ENCODE results near the gene VAX1.
"Not testable (repeated sequence)": the region's sequence is repeated elsewhere in the genome, so short reads cannot be mapped to it uniquely, and the experiment has no call there.

VAX1 gene

DNA sequence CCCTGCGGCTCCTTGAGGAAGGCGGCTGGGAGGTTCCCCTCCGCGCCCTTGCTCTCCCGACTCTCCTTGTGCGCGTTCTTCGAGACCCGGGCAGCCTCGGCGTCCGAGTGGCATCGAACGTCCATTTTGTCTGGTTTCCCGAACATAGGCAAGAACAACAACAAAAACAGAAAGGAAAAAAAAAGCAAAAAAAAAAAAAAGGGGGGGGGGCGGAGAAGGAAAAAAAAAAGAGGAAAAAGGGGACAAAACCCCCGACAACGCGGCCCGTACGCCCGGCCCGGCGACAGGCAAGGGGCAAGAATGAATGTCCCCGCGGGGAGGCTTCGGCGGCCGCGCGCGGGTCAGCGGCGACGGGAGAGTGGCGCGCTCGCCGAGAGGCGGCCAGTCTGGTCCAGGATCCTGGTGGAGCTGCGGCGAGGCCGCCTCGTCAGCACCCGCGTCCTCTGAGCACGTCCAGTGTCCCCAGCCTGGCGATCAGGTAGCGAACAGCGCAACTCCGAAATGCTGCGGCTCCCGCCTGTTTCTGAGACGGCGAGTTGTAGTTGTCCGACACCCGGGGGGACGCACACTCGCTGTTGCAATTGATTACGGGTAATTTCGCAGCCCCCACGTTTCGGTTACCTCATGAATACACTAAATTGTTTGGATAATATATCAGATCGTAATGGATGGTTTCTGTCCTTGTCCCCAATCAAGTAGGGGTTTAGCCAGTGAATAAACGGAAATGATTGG is at the start of gene VAX1:
Gene VAX1 (minus strand): TSS at position 360 of the 732 bp plus-strand sequence. CDS start 214 bp downstream, at position 146.
- DNase-seq, result no peak

- no peak for DNase-seq
These were observed 49.0 kb upstream of the VAX1 start for GRCh38 chr10:117186832-117187615.

- not testable (repeated sequence) for DNase-seq
These were observed 47.7 kb upstream of the VAX1 start for GRCh38 chr10:117185817-117186216.

- no peak for DNase-seq
These were observed 46.8 kb upstream of the VAX1 start for GRCh38 chr10:117184821-117185220.

GRCh38 chr10:117184296-117184695 is 46.2 kb upstream of the VAX1 start:
- DNase-seq, result no peak

DNA sequence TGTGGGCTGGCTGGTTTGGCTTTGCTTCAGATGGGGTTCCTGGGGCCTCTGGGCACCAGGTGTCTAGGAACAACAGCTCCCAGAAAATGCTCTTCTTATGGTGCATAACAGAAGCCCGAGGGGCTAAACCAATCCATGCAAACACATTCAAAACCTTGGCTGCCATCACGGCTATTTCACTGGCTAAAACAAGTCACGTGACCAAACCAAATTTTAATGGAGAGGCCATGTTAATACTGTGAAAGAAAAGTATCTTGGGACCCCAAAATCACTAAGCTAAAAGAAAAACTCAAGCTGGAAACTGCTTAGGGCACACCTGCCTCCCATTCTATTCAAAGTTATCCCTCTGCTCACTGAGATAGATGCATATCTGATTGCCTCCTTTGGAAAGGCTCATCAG is 40.1 kb upstream of the VAX1 start:
- no peak for DNase-seq

GRCh38 chr10:117175901-117176534 is 37.9 kb upstream of the VAX1 start:
- peak; percentile 64 to 71 for DNase-seq

DNA sequence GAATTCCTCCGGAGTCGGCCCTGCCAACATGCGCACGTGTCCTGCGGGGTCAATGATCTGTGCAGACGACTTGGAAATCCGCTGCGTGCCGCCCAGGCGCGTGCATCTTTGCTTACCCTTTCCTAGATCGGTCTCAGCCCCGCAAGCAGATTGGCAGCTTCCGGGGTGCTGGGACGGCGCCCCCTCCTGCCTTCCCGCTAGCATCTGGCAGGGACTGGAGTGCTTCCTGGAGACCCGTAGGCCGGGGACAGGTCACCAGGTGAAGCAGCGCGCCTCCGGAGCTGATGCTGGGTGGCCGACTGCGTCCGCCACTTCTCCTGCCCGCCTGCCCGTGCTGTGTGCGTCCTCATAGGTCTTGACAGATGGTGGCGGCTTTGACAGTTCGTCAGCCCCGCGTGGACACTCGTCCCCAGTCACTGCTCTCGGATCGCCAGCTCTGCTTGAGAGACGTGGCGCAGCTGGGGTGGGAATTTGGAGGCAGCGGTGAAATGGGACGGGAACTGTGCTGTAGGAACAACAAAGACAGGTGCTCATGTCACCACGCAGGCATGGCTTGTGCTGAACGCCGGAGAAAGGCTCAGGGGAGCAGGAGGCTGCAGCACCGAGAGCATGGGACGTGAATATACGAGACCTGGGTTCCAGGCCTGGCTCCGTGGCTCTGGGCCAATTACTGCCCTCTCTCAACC is 37.3 kb upstream of the VAX1 start:
- peak in 1 of 2 donors; percentile 23 for DNase-seq

DNA sequence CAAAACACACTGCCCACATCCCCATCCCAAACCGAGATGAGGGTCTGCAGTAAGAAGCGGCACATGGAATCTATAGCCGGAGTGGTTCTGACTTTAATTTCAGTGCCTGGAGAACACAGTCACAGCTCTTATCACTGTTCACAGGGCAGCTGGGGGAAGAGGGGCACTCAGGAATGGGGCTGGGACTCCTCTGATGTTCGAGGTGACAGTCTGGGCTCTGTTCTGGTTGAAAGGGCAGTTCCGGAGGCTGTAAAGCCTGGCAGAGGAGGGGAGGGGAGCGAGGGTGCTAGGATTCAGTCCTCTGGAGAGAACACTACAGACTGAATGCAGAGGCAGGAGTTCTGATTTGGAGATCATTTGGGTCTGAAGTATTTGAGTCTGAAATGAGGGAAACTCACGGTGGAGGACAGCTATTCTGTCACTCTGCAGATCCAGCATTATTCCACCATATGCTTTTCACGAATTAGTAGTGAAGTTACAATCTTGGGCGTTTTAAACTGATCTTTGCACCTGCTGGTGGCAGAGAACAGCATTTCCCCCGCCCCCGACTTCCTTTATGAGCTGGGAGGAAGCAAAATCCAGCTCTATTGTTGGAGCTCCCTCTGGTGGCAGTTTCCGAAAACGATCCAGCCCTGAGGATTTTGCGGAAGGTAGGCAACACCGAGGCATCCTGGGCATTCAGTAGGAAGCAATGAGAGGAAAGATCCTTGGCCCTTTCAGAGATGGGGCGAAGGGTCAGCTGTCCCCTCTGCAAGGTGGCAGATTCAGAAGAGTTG is 36.6 kb upstream of the VAX1 start:
- peak; percentile 76 to 83 for DNase-seq

DNA sequence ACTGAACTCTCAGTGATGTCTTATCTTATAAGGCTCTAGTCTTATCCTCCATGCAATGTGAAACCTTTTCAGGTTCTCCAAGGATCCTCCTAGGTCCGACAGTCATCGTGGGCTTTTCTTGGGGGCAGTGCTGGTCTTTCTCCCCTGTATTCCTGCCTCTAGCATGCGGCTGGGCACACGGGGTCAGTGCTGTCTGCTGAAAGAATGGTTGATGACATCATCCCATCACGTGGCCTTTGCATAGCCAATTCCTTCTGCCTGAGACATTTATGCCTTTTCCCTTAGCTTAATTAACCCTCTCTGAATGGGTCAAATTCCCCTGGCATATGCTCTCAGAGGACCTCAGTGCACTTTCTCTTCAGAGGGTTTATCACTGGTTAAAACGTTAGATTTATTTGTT is 32.2 kb upstream of the VAX1 start:
- DNase-seq, result no peak

GRCh38 chr10:117169480-117169879 is 31.4 kb upstream of the VAX1 start:
- DNase-seq, result no peak

- DNase-seq, result no peak
These were observed 30.7 kb upstream of the VAX1 start for GRCh38 chr10:117168729-117169128.

GRCh38 chr10:117167789-117168674 is 30.0 kb upstream of the VAX1 start:
- DNase-seq, result peak; percentile 62 to 66

- no peak for DNase-seq
These were observed 29.3 kb upstream of the VAX1 start for GRCh38 chr10:117167346-117167788.

GRCh38 chr10:117166418-117167345 is 28.6 kb upstream of the VAX1 start:
- DNase-seq, result no peak

DNA sequence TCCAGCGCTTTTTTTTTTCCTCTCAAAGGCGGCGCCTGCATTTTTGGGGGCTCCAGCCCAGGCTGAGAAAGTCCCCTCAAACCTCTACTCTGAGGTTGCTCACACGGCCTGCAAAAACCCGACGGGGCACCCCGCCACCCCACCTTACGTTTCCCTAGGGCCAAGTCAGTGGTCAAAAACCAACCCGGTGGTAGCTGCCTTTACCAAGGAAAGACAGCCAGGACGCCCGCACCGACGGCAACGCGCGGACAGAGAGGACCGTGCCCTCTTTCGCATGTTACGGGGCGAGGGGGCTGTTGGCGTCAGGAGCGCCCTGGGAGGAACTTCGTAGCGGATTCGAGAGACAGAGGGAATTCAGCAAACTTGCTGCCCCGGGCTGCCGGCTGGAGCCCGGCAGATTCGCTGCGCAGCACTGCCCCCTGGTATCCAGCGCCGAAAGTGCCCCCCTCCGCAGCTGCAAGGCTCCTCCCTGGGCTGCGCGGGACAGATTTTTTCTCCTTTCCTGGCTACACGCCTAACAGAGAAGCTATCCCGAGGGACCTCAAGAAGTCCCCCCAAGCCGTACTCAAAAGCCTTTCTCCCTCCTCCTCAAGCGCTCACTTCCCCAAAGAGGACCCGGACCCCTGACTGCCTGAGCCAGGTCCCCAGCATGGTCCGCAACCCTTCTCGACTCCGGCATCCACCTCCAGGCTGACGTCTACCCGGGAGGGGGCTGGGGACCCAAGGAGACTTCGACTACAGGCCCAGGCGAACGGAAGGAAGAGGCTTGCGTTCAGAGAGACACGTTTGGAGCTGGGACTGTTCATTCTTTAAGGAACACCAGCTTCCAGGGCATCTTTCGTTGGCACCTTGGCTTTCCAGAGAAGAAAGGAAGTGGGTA is 27.7 kb upstream of the VAX1 start:
- DNase-seq, result no peak

GRCh38 chr10:117164592-117165537 is 26.8 kb upstream of the VAX1 start:
- no peak for DNase-seq

All from CD4-positive, alpha-beta T cell treated with Interleukin-1 beta for 1 hour (primary cell).